Naive thymus-derived CD8-positive, alpha-beta T cell (primary cell): ENCODE results near the gene CCDC88C. TPM values are rescaled to one million over a fixed set of nuclear protein-coding genes. Genes with fewer than 3 reads are reported as not detected.
A peak's percentile ranks its signal among the peaks of the same experiment; 100 is the strongest.

Experiments
- ATAC-seq, 2 donors: fragments of 150-1000 bp; cut with Tn5 transposase in 1 of 2; sonication (Bioruptor Pico), chemical (Tn5 transposase) in 1 of 2; 1 replicate in 1 of 2; 2 replicates in 1 of 2; pipeline ENCODE4 v1.10.0; 2021; ENCODE audit warnings: mild to moderate bottlenecking in 2 of 2, moderate library complexity in 2 of 2
- POLR2A ChIA-PET: fragments of 350-600 bp; sonication (Branson Sonifier 250); formaldehyde crosslinking; loops from one replicate; lab custom pipeline; 2021; ENCODE audit warnings: antibody characterized with exemption; lab: Charles Lee
- DNase-seq, 10 donors: peaks; one replicate each; pipeline versions ENCODE4 v3.0.0 to v3.0.0-alpha.2; 2020 to 2022
- H3K27ac Mint-ChIP-seq, 10 donors: one replicate each; pipeline ENCODE4 v1.8.0; 2020 to 2022; ENCODE audit warnings: mild to moderate bottlenecking in 10 of 10, mixed read lengths in 10 of 10, moderate library complexity in 4 of 10, inconsistent platforms in 1 of 10
- H3K27me3 Mint-ChIP-seq, 5 donors: one replicate each; pipeline ENCODE4 v1.8.0; 2021 to 2022; ENCODE audit warnings: mixed read lengths in 5 of 5
- H3K36me3 Mint-ChIP-seq, 3 donors: one replicate each; pipeline ENCODE4 v1.8.0; 2020 to 2022; ENCODE audit warnings: mixed read lengths in 3 of 3, mild to moderate bottlenecking in 2 of 3, inconsistent platforms in 1 of 3
- H3K4me1 Mint-ChIP-seq, 4 donors: one replicate each; pipeline ENCODE4 v1.8.0; 2021 to 2022; ENCODE audit warnings: mixed read lengths in 4 of 4
- H3K4me3 Mint-ChIP-seq, 10 donors: one replicate each; pipeline ENCODE4 v1.8.0; 2020 to 2022; ENCODE audit warnings: mild to moderate bottlenecking in 10 of 10, mixed read lengths in 10 of 10, moderate library complexity in 6 of 10, inconsistent platforms in 1 of 10
- H3K9me3 Mint-ChIP-seq, 9 donors: one replicate each; pipeline ENCODE4 v1.8.0; 2020 to 2022; ENCODE audit warnings: mixed read lengths in 9 of 9, mild to moderate bottlenecking in 3 of 9, inconsistent platforms in 1 of 9, moderate library complexity in 1 of 9
- polyA plus RNA-seq, 3 donors: library from polyadenylated mRNA; unstranded; fragments of 300-500 nt; fragmentation: Illumina TruSeq; gene quantifications; one replicate each; pipeline ENCODE4 v1.2.3, GENCODE V29; 2021
- total RNA-seq, 8 experiments: library from RNA in 2 of 8; stranded (reverse) in 2 of 8; gene quantifications; one replicate each; pipeline ENCODE4 v1.2.3 and lab custom pipeline; 2021 to 2026

Gene CCDC88C
- total and polyA plus RNA-seq, 5 experiments from 2014 or later, result 23.4 to 322 (median 41.9) TPM

- ATAC-seq, result no peak
- Mint-ChIP-seq H3K4me3 (peak overlapping the region in 3 of 10 donors; percentile 4 to 65 (median 26)), H3K9me3 (no peaks in the 10 kb centered on the region), H3K27ac (peak overlapping the region in 6 of 10 donors; percentile 73 to 96 (median 87)), H3K36me3 (peaks cover 0 to 56% (median 2%) of the 10 kb centered on the region in 3 donors), H3K27me3 (no peaks in the 10 kb centered on the region), H3K4me1 (peaks cover 60 to 98% (median 85%) of the 10 kb centered on the region in 4 donors)
- DNase-seq, result no peak
- POLR2A ChIA-PET, result interaction anchor here (0.7 to 15.0 kb wide), 7 partner anchors 8 to 335 kb away, joined by 3 to 200 read pairs (median 8); partner anchors contain the start of gene CCDC88C
Observed at GRCh38 chr14:91358025-91358319, 59.6 kb downstream of the CCDC88C start.

- peak overlapping the region in 7 of 10 donors; percentile 24 to 69 (median 64) for H3K4me3 Mint-ChIP-seq
- H3K27ac Mint-ChIP-seq, result peak overlapping the region in 9 of 10 donors; percentile 60 to 96 (median 75)
- no peaks in the 10 kb centered on the region for H3K27me3 Mint-ChIP-seq
- POLR2A ChIA-PET, result interaction anchor here (0.6 to 15.0 kb wide), 10 partner anchors 8 to 1186 kb away, joined by 3 to 200 read pairs (median 14); partner anchors contain the start of genes CCDC88C and PPP4R3A
- peaks cover 0 to 54% (median 2%) of the 10 kb centered on the region in 3 donors for H3K36me3 Mint-ChIP-seq
- H3K9me3 Mint-ChIP-seq, result no peaks in the 10 kb centered on the region
- DNase-seq, result no peak
- peaks cover 60 to 98% (median 85%) of the 10 kb centered on the region in 4 donors for H3K4me1 Mint-ChIP-seq
- ATAC-seq, result peak in 1 of 2 donors; percentile 6
Observed at GRCh38 chr14:91357272-91358024, 60.2 kb downstream of the CCDC88C start.

- H3K36me3 Mint-ChIP-seq, result peaks cover 0 to 49% (median 2%) of the 10 kb centered on the region in 3 donors
- no peaks in the 10 kb centered on the region for H3K9me3 Mint-ChIP-seq
- peaks cover 63 to 98% (median 85%) of the 10 kb centered on the region in 4 donors for H3K4me1 Mint-ChIP-seq
- ATAC-seq (peak; percentile 13 to 34), DNase-seq (peak in 1 of 10 donors; percentile 49)
- POLR2A ChIA-PET, result interaction anchor here (0.5 to 15.0 kb wide), 14 partner anchors 8 to 154 kb away, joined by 3 to 200 read pairs (median 11); partner anchors contain the start of genes CCDC88C and PPP4R3A
- H3K4me3 Mint-ChIP-seq, result peak overlapping the region; percentile 54 to 92 (median 83)
- H3K27ac Mint-ChIP-seq, result peak overlapping the region; percentile 94 to 99 (median 96)
- no peaks in the 10 kb centered on the region for H3K27me3 Mint-ChIP-seq
Observed at GRCh38 chr14:91356181-91356763, 61.3 kb downstream of the CCDC88C start.

- Mint-ChIP-seq H3K4me3 (peak overlapping the region; percentile 54 to 92 (median 83)), H3K27ac (peak overlapping the region; percentile 94 to 99 (median 96))
- DNase-seq, result peak in 7 of 10 donors; percentile 41 to 78 (median 56)
Observed at GRCh38 chr14:91354979-91355685, 62.5 kb downstream of the CCDC88C start.

GRCh38 chr14:91354221-91354916 lies 63.3 kb downstream of the CCDC88C start:
- POLR2A ChIA-PET, result interaction anchor here (0.6 to 15.0 kb wide), 18 partner anchors 9 to 155 kb away, joined by 3 to 200 read pairs (median 4); partner anchors contain the start of genes CCDC88C and PPP4R3A
- ATAC-seq (no peak), DNase-seq (no peak)
- H3K27me3 Mint-ChIP-seq, result no peaks in the 10 kb centered on the region
- peaks cover 0 to 39% (median 2%) of the 10 kb centered on the region in 3 donors for H3K36me3 Mint-ChIP-seq
- H3K4me3 Mint-ChIP-seq, result peak overlapping the region in 9 of 10 donors; percentile 72 to 92 (median 84)
- H3K9me3 Mint-ChIP-seq, result no peaks in the 10 kb centered on the region
- peak overlapping the region; percentile 94 to 99 (median 96) for H3K27ac Mint-ChIP-seq
- peaks cover 66 to 98% (median 85%) of the 10 kb centered on the region in 4 donors for H3K4me1 Mint-ChIP-seq

More at GRCh38 chr14:91354979-91355685, 62.5 kb downstream of the CCDC88C start:
- H3K9me3 Mint-ChIP-seq, result no peaks in the 10 kb centered on the region
- POLR2A ChIA-PET, result interaction anchor here (0.6 to 15.0 kb wide), 17 partner anchors 11 to 155 kb away, joined by 3 to 200 read pairs (median 5); partner anchors contain the start of genes CCDC88C and PPP4R3A
- no peaks in the 10 kb centered on the region for H3K27me3 Mint-ChIP-seq
- peaks cover 0 to 45% (median 2%) of the 10 kb centered on the region in 3 donors for H3K36me3 Mint-ChIP-seq
- peaks cover 65 to 98% (median 85%) of the 10 kb centered on the region in 4 donors for H3K4me1 Mint-ChIP-seq
- peak; percentile 27 to 44 for ATAC-seq

- Mint-ChIP-seq H3K36me3 (peaks cover 0 to 26% (median 2%) of the 10 kb centered on the region in 3 donors), H3K4me3 (peak overlapping the region; percentile 28 to 93 (median 83))
- no peak for DNase-seq
Observed at GRCh38 chr14:91352728-91353692, 64.6 kb downstream of the CCDC88C start.

GRCh38 chr14:91352053-91352452 lies 65.6 kb downstream of the CCDC88C start:
- peak overlapping the region; percentile 94 to 99 (median 96) for H3K27ac Mint-ChIP-seq
- no peak for ATAC-seq
- H3K36me3 Mint-ChIP-seq, result peaks cover 0 to 25% (median 2%) of the 10 kb centered on the region in 3 donors
- DNase-seq, result no peak
- peaks cover 67 to 97% (median 93%) of the 10 kb centered on the region in 4 donors for H3K4me1 Mint-ChIP-seq
- H3K9me3 Mint-ChIP-seq, result no peaks in the 10 kb centered on the region
- no peaks in the 10 kb centered on the region for H3K27me3 Mint-ChIP-seq
- H3K4me3 Mint-ChIP-seq, result peak overlapping the region; percentile 74 to 93 (median 88)
- POLR2A ChIA-PET, result interaction anchor here (0.9 to 15.0 kb wide), 11 partner anchors 13 to 157 kb away, joined by 3 to 200 read pairs (median 15); partner anchors contain the start of gene CCDC88C

More at GRCh38 chr14:91352728-91353692, 64.6 kb downstream of the CCDC88C start:
- POLR2A ChIA-PET, result interaction anchor here (0.9 to 15.0 kb wide), 13 partner anchors 13 to 62 kb away, joined by 3 to 200 read pairs (median 4); partner anchors contain the start of gene CCDC88C
- Mint-ChIP-seq H3K27me3 (no peaks in the 10 kb centered on the region), H3K27ac (peak overlapping the region; percentile 94 to 99 (median 96)), H3K4me1 (peaks cover 70 to 98% (median 92%) of the 10 kb centered on the region in 4 donors), H3K9me3 (no peaks in the 10 kb centered on the region)
- ATAC-seq, result no peak

- peaks cover 0 to 26% (median 0%) of the 10 kb centered on the region in 3 donors for H3K36me3 Mint-ChIP-seq
- no peaks in the 10 kb centered on the region for H3K9me3 Mint-ChIP-seq
- peak overlapping the region; percentile 94 to 99 (median 96) for H3K27ac Mint-ChIP-seq
- H3K27me3 Mint-ChIP-seq, result no peaks in the 10 kb centered on the region
- H3K4me3 Mint-ChIP-seq, result peak overlapping the region; percentile 74 to 93 (median 88)
- POLR2A ChIA-PET, result interaction anchor here (0.9 to 15.0 kb wide), 14 partner anchors 9 to 158 kb away, joined by 3 to 200 read pairs (median 12); partner anchors contain the start of gene CCDC88C
- ATAC-seq (no peak), DNase-seq (no peak)
- peaks cover 66 to 97% (median 94%) of the 10 kb centered on the region in 4 donors for H3K4me1 Mint-ChIP-seq
Observed at GRCh38 chr14:91351512-91351862, 66.1 kb downstream of the CCDC88C start.

GRCh38 chr14:91350813-91351511 lies 66.7 kb downstream of the CCDC88C start:
- Mint-ChIP-seq H3K36me3 (peaks cover 0 to 26% (median 0%) of the 10 kb centered on the region in 3 donors), H3K4me1 (peaks cover 64 to 97% (median 93%) of the 10 kb centered on the region in 4 donors), H3K4me3 (peak overlapping the region; percentile 74 to 93 (median 88)), H3K27me3 (no peaks in the 10 kb centered on the region), H3K9me3 (no peaks in the 10 kb centered on the region), H3K27ac (peak overlapping the region; percentile 94 to 99 (median 96))
- POLR2A ChIA-PET, result interaction anchor here (0.9 to 15.0 kb wide), 15 partner anchors 9 to 158 kb away, joined by 3 to 200 read pairs (median 7); partner anchors contain the start of gene CCDC88C
- ATAC-seq (peak; percentile 67 to 72), DNase-seq (peak in 8 of 10 donors; percentile 58 to 83 (median 72))

GRCh38 chr14:91350483-91350812 lies 67.2 kb downstream of the CCDC88C start:
- Mint-ChIP-seq H3K4me1 (peaks cover 63 to 97% (median 93%) of the 10 kb centered on the region in 4 donors), H3K4me3 (peak overlapping the region; percentile 74 to 93 (median 88)), H3K27me3 (no peaks in the 10 kb centered on the region), H3K27ac (peak overlapping the region; percentile 94 to 99 (median 96)), H3K36me3 (peaks cover 0 to 31% (median 0%) of the 10 kb centered on the region in 3 donors), H3K9me3 (no peaks in the 10 kb centered on the region)
- DNase-seq, result no peak
- no peak for ATAC-seq
- POLR2A ChIA-PET, result interaction anchor here (0.6 to 15.0 kb wide), 18 partner anchors 7 to 275 kb away, joined by 3 to 200 read pairs (median 7); partner anchors contain the start of gene CCDC88C
